Endothelial cell of umbilical vein (primary cell): Measurements from ENCODE around the gene KCNJ16. TPM values are rescaled to one million over a fixed set of nuclear protein-coding genes. Genes with fewer than 3 reads are reported as not detected.

ENCODE experiments used
- BruUV-seq: library from RNA; stranded (reverse); fragments of 400-500 nt; replicated peaks from 2 replicates; lab custom pipeline; 2021; lab: Mats Ljungman, UMichigan
- CTCF ChIA-PET: fragments of 300-600, 350-600 bp; sonication (Branson Sonifier 250); formaldehyde crosslinking; loops from one replicate; lab custom pipeline; 2021; ENCODE audit warnings: antibody characterized with exemption, inconsistent platforms; lab: Charles Lee
- POLR2A ChIA-PET: fragments of 300-600, 350-600 bp; sonication (Branson Sonifier 250); formaldehyde crosslinking; loops from one replicate; lab custom pipeline; 2021; ENCODE audit warnings: antibody characterized with exemption, inconsistent platforms; lab: Charles Lee
- DNase-seq: peaks from one replicate; pipeline ENCODE4 v3.0.0-alpha.2; 2011; ENCODE audit warnings: low read depth, low spot score
- FAIRE-seq: peaks from 2 replicates; lab custom pipeline; 2011; peaks lifted over from hg19 to GRCh38; lab: Jason Lieb, UNC
- H2AFZ ChIP-seq: 2 replicates; pipeline ENCODE4 v1.6.0; 2012; ENCODE audit warnings: low read depth, low read length, control low read depth, inconsistent platforms
- H3K27ac ChIP-seq: 2 replicates; pipeline ENCODE4 v1.5.1; 2011; ENCODE audit warnings: low read depth, mild to moderate bottlenecking, control low read depth, low read length, moderate library complexity; ENCODE audit not compliant: insufficient read depth
- H3K27me3 ChIP-seq, 2 experiments: 2 replicates each; pipeline versions ENCODE4 v1.6.0 to v1.6.1; 2011; ENCODE audit warnings: low read length in 2 of 2, mixed read lengths in 1 of 2; ENCODE audit not compliant: control insufficient read depth in 2 of 2, insufficient read depth in 2 of 2
- H3K36me3 ChIP-seq, 2 experiments: 2 replicates in 1 of 2; 3 replicates in 1 of 2; pipeline ENCODE4 v1.5.1; 2011; ENCODE audit warnings: low read length in 2 of 2, mild to moderate bottlenecking in 1 of 2, moderate library complexity in 1 of 2; ENCODE audit not compliant: control insufficient read depth in 2 of 2, insufficient read depth in 2 of 2; ENCODE audit errors: extremely low read depth in 1 of 2
- H3K4me1 ChIP-seq: 3 replicates; pipeline ENCODE4 v1.5.1; 2011; ENCODE audit warnings: mild to moderate bottlenecking, low read length; ENCODE audit not compliant: control insufficient read depth, insufficient read depth; ENCODE audit errors: extremely low read depth
- H3K4me2 ChIP-seq: 2 replicates; pipeline ENCODE4 v1.6.1; 2011; ENCODE audit warnings: low read length, control low read depth, mixed read lengths; ENCODE audit not compliant: insufficient read depth
- H3K4me3 ChIP-seq, 3 experiments: fragments of 200-600 bp in 1 of 3; sonication (generic), shearing (Covaris generic) in 1 of 3; replicated peaks in 1 of 3; 2 replicates each; pipeline ENCODE4 v1.5.1; 2011 to 2016; ENCODE audit warnings: control low read depth in 3 of 3, low read length in 3 of 3, mild to moderate bottlenecking in 2 of 3, inconsistent platforms in 1 of 3, low read depth in 1 of 3, moderate library complexity in 1 of 3; ENCODE audit not compliant: insufficient read depth in 1 of 3
- H3K79me2 ChIP-seq: 2 replicates; pipeline ENCODE4 v1.6.0; 2012; ENCODE audit warnings: low read length, inconsistent platforms; ENCODE audit not compliant: control insufficient read depth, insufficient read depth
- H3K9ac ChIP-seq: replicated peaks from 2 replicates; pipeline ENCODE3; 2011; ENCODE audit warnings: low read length, control low read depth; ENCODE audit not compliant: insufficient read depth; ENCODE audit errors: extremely low read depth
- H3K9me1 ChIP-seq: replicated peaks from 3 replicates; pipeline ENCODE4 v1.6.0; 2011; ENCODE audit warnings: mild to moderate bottlenecking, low read length; ENCODE audit not compliant: control insufficient read depth, insufficient read depth; ENCODE audit errors: extremely low read depth
- H3K9me3 ChIP-seq: replicated peaks from 2 replicates; pipeline ENCODE4 v1.5.1; 2012; ENCODE audit warnings: low read length, inconsistent platforms; ENCODE audit not compliant: control insufficient read depth, insufficient read depth
- H4K20me1 ChIP-seq: replicated peaks from 2 replicates; pipeline ENCODE3; 2011; ENCODE audit warnings: mild to moderate bottlenecking, low read length; ENCODE audit not compliant: control insufficient read depth, insufficient read depth; ENCODE audit errors: extremely low read depth
- EZH2 ChIP-seq: IDR thresholded peaks from 2 replicates; pipeline ENCODE4 v1.6.1; 2012; ENCODE audit warnings: borderline replicate concordance, low read depth, mild to moderate bottlenecking, moderate library complexity, low read length, inconsistent platforms; ENCODE audit not compliant: severe bottlenecking
- FOS ChIP-seq: IDR thresholded peaks from 2 replicates; pipeline ENCODE4 v1.6.1; 2011; ENCODE audit warnings: mild to moderate bottlenecking, low read length, moderate library complexity, borderline replicate concordance; ENCODE audit not compliant: insufficient read depth
- JUN ChIP-seq: IDR thresholded peaks from 2 replicates; pipeline ENCODE4 v1.6.1; 2011; ENCODE audit warnings: borderline replicate concordance, low read depth; ENCODE audit not compliant: insufficient read length, insufficient read depth
- MYC ChIP-seq: IDR thresholded peaks from one replicate; pipeline ENCODE4 v1.6.1; 2011; ENCODE audit warnings: mild to moderate bottlenecking, low read depth, low read length
- dilution Hi-C: fragments of 300-500 bp; cut with MboI; formaldehyde crosslinking; loops from one replicate; pipeline ENCODE4 v1.15.0; 2019; ENCODE audit warnings: low sequenced_read_pairs; ENCODE audit not compliant: extremely low pct_ligation_motif_present
- intact Hi-C: fragments of 100-400 bp; cut with micrococcal nuclease; formaldehyde crosslinking; loops from one replicate; pipeline ENCODE4 v1.10.0; 2022
- polyA plus RNA-seq, 4 experiments: library from polyadenylated mRNA; depleted of rRNA in 3 of 4; stranded (reverse) in 3 of 4; unstranded in 1 of 4; fragments of >200 nt; gene quantifications; 2 replicates each; pipeline versions ENCODE4 v1.2.1 to v1.2.3, GENCODE V29; 2011 to 2012; ENCODE audit warnings: missing spikeins in 1 of 4
- total RNA-seq: library from RNA; stranded (reverse); gene quantifications from 2 replicates; pipeline ENCODE4 v1.2.3, GENCODE V29; 2021
- TF ChIP-seq, protein P1 (sequence below), 2 donors: IDR thresholded peaks; 1 replicate in 1 of 2; 2 replicates in 1 of 2; pipeline ENCODE4 v1.5.1; 2011; ENCODE audit warnings: low read length in 2 of 2, mild to moderate bottlenecking in 2 of 2, moderate library complexity in 2 of 2, control low read depth in 1 of 2, inconsistent platforms in 1 of 2, low read depth in 1 of 2; ENCODE audit not compliant: insufficient read depth in 1 of 2; ENCODE audit errors: extremely low read depth in 1 of 2
- TF ChIP-seq, protein P2 (sequence below): IDR thresholded peaks from 2 replicates; pipeline ENCODE4 v1.6.1; 2011; ENCODE audit not compliant: insufficient read depth, insufficient read length

Gene KCNJ16
- total and polyA plus RNA-seq, 2 donors (not counting 3 experiments of a cell fraction or from before 2014, with no cell fraction given) = 0.07 TPM; not detected in 1

DNA sequence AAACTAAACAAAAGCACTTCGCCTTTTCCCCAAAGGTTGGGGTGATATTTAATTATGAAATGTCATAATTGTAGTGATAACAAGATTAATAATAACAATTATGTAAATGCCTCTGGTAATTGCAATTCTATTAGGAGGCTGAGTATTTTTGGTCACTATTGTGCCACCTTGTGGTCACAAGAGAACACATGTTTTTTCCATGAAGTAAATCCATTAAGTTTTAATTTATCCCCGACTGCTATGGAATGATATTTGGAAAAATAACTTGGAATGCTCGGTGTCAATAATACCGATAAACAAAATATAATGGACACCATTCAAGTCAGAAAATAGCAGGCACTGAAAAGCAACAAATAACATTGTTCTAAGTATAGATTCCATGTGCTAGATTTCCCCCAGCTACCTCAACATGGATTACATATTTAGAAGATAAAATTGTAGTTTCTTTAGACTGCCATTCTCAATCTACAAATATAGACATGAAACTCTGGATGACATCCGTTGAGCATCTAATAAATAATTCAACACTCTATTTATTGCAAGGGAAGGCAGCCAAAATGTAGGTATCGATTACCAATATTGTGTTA, 69.3 kb downstream of the KCNJ16 start:
- H3K9me1 ChIP-seq = no peaks in the 10 kb centered on the region
- intact Hi-C loops (loop anchor here (1.0 to 5.0 kb wide), 10 partner anchors 24 to 618 kb away; no protein-coding TSS in a partner anchor), dilution Hi-C loops (no loop called here)
- no peak overlapping the region for H3K9ac ChIP-seq
- CTCF ChIA-PET = interaction anchor here (0.6 to 3.2 kb wide), 44 partner anchors 9 to 618 kb away, joined by 3 to 115 read pairs (median 4); partner anchors contain the start of gene KCNJ2
- H3K4me2 ChIP-seq = no peak overlapping the region
- H4K20me1 ChIP-seq = no peaks in the 10 kb centered on the region
- peaks cover 2% of the 10 kb centered on the region for H3K4me1 ChIP-seq
- no peak for TF ChIP-seq EZH2
- TF ChIP-seq MYC = no peak
- TF ChIP-seq, protein P1, sequence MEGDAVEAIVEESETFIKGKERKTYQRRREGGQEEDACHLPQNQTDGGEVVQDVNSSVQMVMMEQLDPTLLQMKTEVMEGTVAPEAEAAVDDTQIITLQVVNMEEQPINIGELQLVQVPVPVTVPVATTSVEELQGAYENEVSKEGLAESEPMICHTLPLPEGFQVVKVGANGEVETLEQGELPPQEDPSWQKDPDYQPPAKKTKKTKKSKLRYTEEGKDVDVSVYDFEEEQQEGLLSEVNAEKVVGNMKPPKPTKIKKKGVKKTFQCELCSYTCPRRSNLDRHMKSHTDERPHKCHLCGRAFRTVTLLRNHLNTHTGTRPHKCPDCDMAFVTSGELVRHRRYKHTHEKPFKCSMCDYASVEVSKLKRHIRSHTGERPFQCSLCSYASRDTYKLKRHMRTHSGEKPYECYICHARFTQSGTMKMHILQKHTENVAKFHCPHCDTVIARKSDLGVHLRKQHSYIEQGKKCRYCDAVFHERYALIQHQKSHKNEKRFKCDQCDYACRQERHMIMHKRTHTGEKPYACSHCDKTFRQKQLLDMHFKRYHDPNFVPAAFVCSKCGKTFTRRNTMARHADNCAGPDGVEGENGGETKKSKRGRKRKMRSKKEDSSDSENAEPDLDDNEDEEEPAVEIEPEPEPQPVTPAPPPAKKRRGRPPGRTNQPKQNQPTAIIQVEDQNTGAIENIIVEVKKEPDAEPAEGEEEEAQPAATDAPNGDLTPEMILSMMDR (IDR thresholded peaks at IDR 0.05; ENCODE audit: extremely low read depth in 1 of 2, insufficient read depth in 1 of 2, low read depth in 1 of 2, low read length in 2 of 2) = peak; percentile 5 to 16
- no peak for TF ChIP-seq JUN
- no peak for TF ChIP-seq FOS
- TF ChIP-seq, protein P2, sequence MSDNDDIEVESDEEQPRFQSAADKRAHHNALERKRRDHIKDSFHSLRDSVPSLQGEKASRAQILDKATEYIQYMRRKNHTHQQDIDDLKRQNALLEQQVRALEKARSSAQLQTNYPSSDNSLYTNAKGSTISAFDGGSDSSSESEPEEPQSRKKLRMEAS = no peak
- peak overlapping the region; percentile 22 for H2AFZ ChIP-seq
- no peaks in the 10 kb centered on the region for H3K36me3 ChIP-seq
- peak; percentile 76 for DNase-seq
- H3K79me2 ChIP-seq = no peaks in the 10 kb centered on the region
- H3K9me3 ChIP-seq = no peaks in the 10 kb centered on the region
- no peak for FAIRE-seq
- no peak overlapping the region for H3K27ac ChIP-seq
- POLR2A ChIA-PET = no interaction called here
- no TSS peak for BruUV-seq
- H3K4me3 ChIP-seq = no peak overlapping the region
- H3K27me3 ChIP-seq = no peaks in the 10 kb centered on the region
